GF-D8 (cell line): Measurements from ENCODE around the gene IL32.
A peak's percentile ranks its signal among the peaks of the same experiment; 100 is the strongest.

Source experiments
- DNase-seq: peaks from one replicate; lab custom pipeline; 2025; lab: John Stamatoyannopoulos, UW

IL32 gene

GRCh38 chr16:3027983-3028715, 37.3 kb upstream of the IL32 start:
- DNase-seq: peak; percentile 30

GRCh38 chr16:3028716-3029319, 36.6 kb upstream of the IL32 start:
- no peak for DNase-seq

- DNase-seq: no peak
These were observed 35.8 kb upstream of the IL32 start for GRCh38 chr16:3029491-3030221.

GRCh38 chr16:3030222-3031212, 34.9 kb upstream of the IL32 start:
- no peak for DNase-seq

- DNase-seq: no peak
These were observed 32.8 kb upstream of the IL32 start for GRCh38 chr16:3032624-3033023.

GRCh38 chr16:3035289-3035971, 30.0 kb upstream of the IL32 start:
- DNase-seq: no peak

GRCh38 chr16:3035972-3036725, 29.3 kb upstream of the IL32 start:
- DNase-seq: no peak

GRCh38 chr16:3036726-3037315, 28.6 kb upstream of the IL32 start, which contains the start of gene BICDL2:
BICDL2 (minus strand) TSS chr16:3036944; CDS start chr16:3035496, 1,448 bp downstream.
- DNase-seq: no peak

GRCh38 chr16:3038256-3038655, 27.2 kb upstream of the IL32 start:
- no peak for DNase-seq

GRCh38 chr16:3038896-3039295, 26.5 kb upstream of the IL32 start:
- no peak for DNase-seq

GRCh38 chr16:3042376-3042775, 23.1 kb upstream of the IL32 start:
- DNase-seq: no peak

- DNase-seq: no peak
These were observed 20.7 kb upstream of the IL32 start for GRCh38 chr16:3044708-3045107.

- no peak for DNase-seq
These were observed 19.4 kb upstream of the IL32 start, which contains the start of gene MMP25 for GRCh38 chr16:3045758-3046640. MMP25 (plus strand) TSS chr16:3046561; CDS start chr16:3046918, 357 bp downstream.

GRCh38 chr16:3046641-3047386, 18.6 kb upstream of the IL32 start:
- DNase-seq: no peak

GRCh38 chr16:3047387-3047720, 18.1 kb upstream of the IL32 start:
- no peak for DNase-seq

GRCh38 chr16:3049921-3050481, 15.4 kb upstream of the IL32 start:
- DNase-seq: no peak

GRCh38 chr16:3050487-3050886, 15.0 kb upstream of the IL32 start:
- DNase-seq: no peak

GRCh38 chr16:3051009-3051408, 14.4 kb upstream of the IL32 start:
- no peak for DNase-seq
